ENCODE data around the gene B3GAT1.
A peak's percentile ranks its signal among the peaks of the same experiment; 100 is the strongest.

B3GAT1 gene

GRCh38 chr11:134333312-134333711 is 78.7 kb downstream of the B3GAT1 start:
- DNase-seq (ENCODE audit: low spot score) = no peak

- DNase-seq (ENCODE audit: low spot score) = no peak
Measured at GRCh38 chr11:134332782-134333181, 79.3 kb downstream of the B3GAT1 start.

GRCh38 chr11:134332189-134332631 is 79.8 kb downstream of the B3GAT1 start:
- no peak for DNase-seq (ENCODE audit: low spot score)

GRCh38 chr11:134331354-134332188 is 80.5 kb downstream of the B3GAT1 start, which contains the start of gene GLB1L2:
TSS of gene GLB1L2 (plus strand) at chr11:134331988. CDS start at chr11:134332062, 74 bp downstream.
- peak; percentile 93 for DNase-seq (ENCODE audit: low spot score)

GRCh38 chr11:134330611-134331353 is 81.3 kb downstream of the B3GAT1 start:
- no peak for DNase-seq (ENCODE audit: low spot score)

Measured in germinal center (tissue), 1 donor.